OCI-LY1 (cell line): ENCODE measurements around the gene BNIP1.
A peak's percentile ranks its signal among the peaks of the same experiment; 100 is the strongest.

Source experiments
- H2AFZ ChIP-seq: fragments of 200-600 bp; sonication (generic), shearing (Covaris generic); 2 replicates; pipeline ENCODE4 v1.6.0; 2014; ENCODE audit warnings: antibody characterized with exemption, mild to moderate bottlenecking, low read length
- H3F3A ChIP-seq: fragments of 200-600 bp; sonication (generic), shearing (Covaris generic); 2 replicates; pipeline ENCODE4 v1.6.0; 2014; ENCODE audit warnings: mild to moderate bottlenecking, antibody characterized with exemption, low read length, moderate library complexity; ENCODE audit not compliant: insufficient read depth
- H3K27ac ChIP-seq: fragments of 200-600 bp; sonication (generic); 2 replicates; pipeline ENCODE4 v1.5.1; 2014; ENCODE audit warnings: low read length, mixed run types, mild to moderate bottlenecking, low read depth; ENCODE audit not compliant: poor library complexity, severe bottlenecking
- H3K27me3 ChIP-seq: fragments of 200-600 bp; sonication (generic); 2 replicates; pipeline ENCODE4 v1.6.0; 2014; ENCODE audit warnings: antibody characterized with exemption, mild to moderate bottlenecking, low read length, moderate library complexity; ENCODE audit not compliant: insufficient read depth
- H3K36me3 ChIP-seq: fragments of 200-600 bp; sonication (generic); 2 replicates; pipeline ENCODE4 v1.6.1; 2014; ENCODE audit warnings: mild to moderate bottlenecking, antibody characterized with exemption, low read length, moderate library complexity, mixed read lengths; ENCODE audit not compliant: insufficient read depth
- H3K4me1 ChIP-seq: fragments of 200-600 bp; sonication (generic); 2 replicates; pipeline ENCODE4 v1.5.1; 2014; ENCODE audit warnings: mild to moderate bottlenecking, low read length, moderate library complexity; ENCODE audit not compliant: insufficient read depth, severe bottlenecking
- H3K4me2 ChIP-seq: fragments of 200-600 bp; sonication (generic), shearing (Covaris generic); 2 replicates; pipeline ENCODE4 v1.6.1; 2014; ENCODE audit warnings: low read length
- H3K4me3 ChIP-seq: fragments of 200-600 bp; sonication (generic); 2 replicates; pipeline ENCODE4 v1.5.1; 2014; ENCODE audit warnings: low read length, low read depth, mild to moderate bottlenecking, mixed read lengths; ENCODE audit not compliant: poor library complexity, severe bottlenecking
- H3K79me2 ChIP-seq: fragments of 200-600 bp; shearing (Covaris generic); 2 replicates; pipeline ENCODE4 v1.6.1; 2016; ENCODE audit warnings: mixed run types, low read length, mixed read lengths; ENCODE audit not compliant: insufficient read depth
- H3K9ac ChIP-seq: fragments of 200-600 bp; sonication (generic), shearing (Covaris generic); 2 replicates; pipeline ENCODE4 v1.6.1; 2014; ENCODE audit warnings: mild to moderate bottlenecking, low read length, mixed read lengths
- H3K9me2 ChIP-seq: fragments of 200-600 bp; sonication (generic), shearing (Covaris generic); 2 replicates; pipeline ENCODE4 v1.6.1; 2014; ENCODE audit warnings: low read depth, mild to moderate bottlenecking, low read length, mixed read lengths
- H3K9me3 ChIP-seq: fragments of 200-600 bp; shearing (Covaris generic); 2 replicates; pipeline ENCODE4 v1.6.1; 2014; ENCODE audit warnings: low read length, mixed read lengths
- H4K20me1 ChIP-seq: fragments of 200-600 bp; sonication (generic), shearing (Covaris generic); 2 replicates; pipeline ENCODE4 v1.6.0; 2016; ENCODE audit warnings: mild to moderate bottlenecking, low read length; ENCODE audit not compliant: insufficient read depth
- CTCF ChIP-seq: fragments of 200-600 bp; sonication (generic), shearing (Covaris generic); IDR thresholded peaks from 2 replicates; pipeline ENCODE4 v1.5.1; 2017; ENCODE audit warnings: mild to moderate bottlenecking, antibody characterized with exemption, low read length, moderate library complexity, mixed read lengths
- EZH2 ChIP-seq: fragments of 200-600 bp; sonication (generic), shearing (Covaris generic); IDR thresholded peaks from 2 replicates; pipeline ENCODE4 v1.8.0; 2017; ENCODE audit warnings: borderline replicate concordance, mixed run types, mild to moderate bottlenecking, antibody characterized with exemption, low read length, moderate library complexity, mixed read lengths

The BNIP1 gene

GRCh38 chr5:173144200-173145176, at the start of gene BNIP1:
Gene BNIP1 (plus strand): TSS chr5:173144531. CDS start chr5:173144546, 15 bp downstream.
- no peaks in the 10 kb centered on the region for H3K79me2 ChIP-seq
- peak within 1 kb of the TSS; percentile 91; the same call in 1 of the 2 replicates for H2AFZ ChIP-seq
- H3K4me3 ChIP-seq, result peak within 1 kb of the TSS; percentile 85
- H4K20me1 ChIP-seq, result no peaks in the 10 kb centered on the region
- peaks cover 37% of the 10 kb centered on the region for H3K36me3 ChIP-seq
- no peak for TF ChIP-seq EZH2
- TF ChIP-seq CTCF, result peak; percentile 79
- 0 out of 2 replicates have a peak, but pooled peaks cover 3% of the 10 kb centered on the region for H3K9me3 ChIP-seq
- H3K27ac ChIP-seq, result peak within 1 kb of the TSS; percentile 83
- no peaks in the 10 kb centered on the region for H3K27me3 ChIP-seq
- peak within 1 kb of the TSS; percentile 84 for H3K9ac ChIP-seq
- H3K9me2 ChIP-seq, result no peaks in the 10 kb centered on the region
- H3K4me1 ChIP-seq, result peaks cover 13% of the 10 kb centered on the region
- peak within 1 kb of the TSS; percentile 87 for H3K4me2 ChIP-seq
- H3F3A ChIP-seq, result no peaks in the 10 kb centered on the region

GRCh38 chr5:173098787-173099186, 45.5 kb upstream of the BNIP1 start:
- Histone ChIP-seq H3K27me3 (no peaks in the 10 kb centered on the region), H3K9me2 (no peaks in the 10 kb centered on the region), H3K36me3 (no peaks in the 10 kb centered on the region; the same call in 1 of the 2 replicates), H3K79me2 (no peaks in the 10 kb centered on the region), H3K4me2 (no peak overlapping the region), H3K4me3 (no peak overlapping the region), H4K20me1 (no peaks in the 10 kb centered on the region), H3F3A (no peaks in the 10 kb centered on the region), H3K27ac (no peak overlapping the region), H2AFZ (no peak overlapping the region), H3K9ac (no peak overlapping the region), H3K9me3 (no peaks in the 10 kb centered on the region), H3K4me1 (no peaks in the 10 kb centered on the region)
- no peak for TF ChIP-seq EZH2
- TF ChIP-seq CTCF, result no peak

GRCh38 chr5:173099461-173099860, 44.9 kb upstream of the BNIP1 start:
- no peaks in the 10 kb centered on the region for H3K79me2 ChIP-seq
- no peaks in the 10 kb centered on the region for H4K20me1 ChIP-seq
- H3K36me3 ChIP-seq, result no peaks in the 10 kb centered on the region; the same call in 1 of the 2 replicates
- no peaks in the 10 kb centered on the region for H3K4me1 ChIP-seq
- H3K27ac ChIP-seq, result no peak overlapping the region
- no peaks in the 10 kb centered on the region for H3F3A ChIP-seq
- no peak overlapping the region for H3K4me3 ChIP-seq
- TF ChIP-seq EZH2 (no peak), CTCF (no peak)
- no peak overlapping the region for H3K9ac ChIP-seq
- no peaks in the 10 kb centered on the region for H3K9me3 ChIP-seq
- no peak overlapping the region for H2AFZ ChIP-seq
- no peak overlapping the region for H3K4me2 ChIP-seq
- H3K9me2 ChIP-seq, result no peaks in the 10 kb centered on the region
- H3K27me3 ChIP-seq, result no peaks in the 10 kb centered on the region
